ENCODE measurements around the gene TGFBR3. TPM values are rescaled to one million over a fixed set of nuclear protein-coding genes. Genes with fewer than 3 reads are reported as not detected.

Gene TGFBR3
- total RNA-seq, 1 experiment from 2014 or later, result 12.2 TPM

DNA sequence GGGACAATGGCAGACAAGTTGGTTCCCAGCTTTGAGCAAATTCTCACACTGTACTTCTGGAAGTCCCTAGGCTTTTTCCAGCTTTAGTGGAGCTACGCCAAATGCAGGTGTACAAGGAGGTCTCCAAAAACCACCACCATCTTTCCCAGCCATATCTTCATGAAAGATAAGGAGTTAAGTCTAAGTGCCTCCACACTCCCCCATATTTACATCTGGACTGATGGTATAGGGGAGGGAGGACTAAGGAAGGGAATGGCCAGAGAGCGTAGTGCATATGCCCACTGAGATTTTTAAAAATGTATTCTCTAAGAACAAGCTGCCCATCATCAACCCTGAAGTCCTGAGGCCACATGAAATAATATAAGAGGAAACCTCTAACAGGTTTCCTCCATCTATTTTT lies 161.3 kb downstream of the TGFBR3 start:
- DNase-seq, result no peak
- TF ChIP-seq, protein P1, sequence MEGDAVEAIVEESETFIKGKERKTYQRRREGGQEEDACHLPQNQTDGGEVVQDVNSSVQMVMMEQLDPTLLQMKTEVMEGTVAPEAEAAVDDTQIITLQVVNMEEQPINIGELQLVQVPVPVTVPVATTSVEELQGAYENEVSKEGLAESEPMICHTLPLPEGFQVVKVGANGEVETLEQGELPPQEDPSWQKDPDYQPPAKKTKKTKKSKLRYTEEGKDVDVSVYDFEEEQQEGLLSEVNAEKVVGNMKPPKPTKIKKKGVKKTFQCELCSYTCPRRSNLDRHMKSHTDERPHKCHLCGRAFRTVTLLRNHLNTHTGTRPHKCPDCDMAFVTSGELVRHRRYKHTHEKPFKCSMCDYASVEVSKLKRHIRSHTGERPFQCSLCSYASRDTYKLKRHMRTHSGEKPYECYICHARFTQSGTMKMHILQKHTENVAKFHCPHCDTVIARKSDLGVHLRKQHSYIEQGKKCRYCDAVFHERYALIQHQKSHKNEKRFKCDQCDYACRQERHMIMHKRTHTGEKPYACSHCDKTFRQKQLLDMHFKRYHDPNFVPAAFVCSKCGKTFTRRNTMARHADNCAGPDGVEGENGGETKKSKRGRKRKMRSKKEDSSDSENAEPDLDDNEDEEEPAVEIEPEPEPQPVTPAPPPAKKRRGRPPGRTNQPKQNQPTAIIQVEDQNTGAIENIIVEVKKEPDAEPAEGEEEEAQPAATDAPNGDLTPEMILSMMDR (IDR thresholded peaks at IDR 0.05; ENCODE audit: insufficient read depth in 1 of 2, low read depth in 1 of 2, low read length in 1 of 2, severe bottlenecking in 1 of 2, unreplicated experiment in 1 of 2), result no peak
- no peak overlapping the region for H3K4me3 ChIP-seq (ENCODE audit: low read depth, low read length)
- H3K9me3 ChIP-seq, result no peaks in the 10 kb centered on the region
- H3K36me3 Mint-ChIP-seq (ENCODE audit: insufficient read depth, unreplicated experiment), result no peaks in the 10 kb centered on the region
- ChIA-PET POLR2A (no interaction called here), CTCF (no interaction called here)
- BruUV-seq (replicated peaks), result no TSS peak
- no peak overlapping the region for H3K4me3 Mint-ChIP-seq (ENCODE audit: unreplicated experiment)
- peaks cover 6% of the 10 kb centered on the region for H3K4me1 Mint-ChIP-seq (ENCODE audit: low read depth, unreplicated experiment)
- intact Hi-C loops (cut with micrococcal nuclease; ENCODE audit: unreplicated experiment), result no loop called here
- H3K27me3 Mint-ChIP-seq (ENCODE audit: insufficient read depth, unreplicated experiment), result no peaks in the 10 kb centered on the region
- no peaks in the 10 kb centered on the region for H3K9me3 Mint-ChIP-seq (ENCODE audit: unreplicated experiment)
- no peaks in the 10 kb centered on the region; the same call in 1 of the 2 replicates for H3K36me3 ChIP-seq (ENCODE audit: control insufficient read depth, insufficient read depth, low read length)
- no peaks in the 10 kb centered on the region for H3K4me1 ChIP-seq
- H3K27me3 ChIP-seq (replicated peaks; ENCODE audit: control insufficient read depth, insufficient read depth, low read length), result no peaks in the 10 kb centered on the region
- no peak overlapping the region for H3K27ac Mint-ChIP-seq (ENCODE audit: unreplicated experiment)

- Mint-ChIP-seq H3K27ac (ENCODE audit: unreplicated experiment) (no peak overlapping the region), H3K36me3 (ENCODE audit: insufficient read depth, unreplicated experiment) (no peaks in the 10 kb centered on the region), H3K9me3 (ENCODE audit: unreplicated experiment) (no peaks in the 10 kb centered on the region), H3K4me1 (ENCODE audit: low read depth, unreplicated experiment) (peaks cover 6% of the 10 kb centered on the region), H3K27me3 (ENCODE audit: insufficient read depth, unreplicated experiment) (no peaks in the 10 kb centered on the region), H3K4me3 (ENCODE audit: unreplicated experiment) (no peak overlapping the region)
- intact Hi-C loops (cut with micrococcal nuclease; ENCODE audit: unreplicated experiment), result no loop called here
- CTCF ChIA-PET, result no interaction called here
- BruUV-seq (replicated peaks), result no TSS peak
- Histone ChIP-seq H3K36me3 (ENCODE audit: control insufficient read depth, insufficient read depth, low read length) (no peaks in the 10 kb centered on the region; the same call in 1 of the 2 replicates), H3K4me3 (ENCODE audit: low read depth, low read length) (no peak overlapping the region), H3K27me3 (replicated peaks; ENCODE audit: control insufficient read depth, insufficient read depth, low read length) (no peaks in the 10 kb centered on the region), H3K4me1 (no peaks in the 10 kb centered on the region), H3K9me3 (no peaks in the 10 kb centered on the region)
- TF ChIP-seq, protein P1 (IDR thresholded peaks at IDR 0.05; ENCODE audit: insufficient read depth in 1 of 2, low read depth in 1 of 2, low read length in 1 of 2, severe bottlenecking in 1 of 2, unreplicated experiment in 1 of 2), result no peak
- no peak for DNase-seq
- POLR2A ChIA-PET, result no interaction called here
Measured at GRCh38 chr1:91724231-91724630, 161.7 kb downstream of the TGFBR3 start.

DNA sequence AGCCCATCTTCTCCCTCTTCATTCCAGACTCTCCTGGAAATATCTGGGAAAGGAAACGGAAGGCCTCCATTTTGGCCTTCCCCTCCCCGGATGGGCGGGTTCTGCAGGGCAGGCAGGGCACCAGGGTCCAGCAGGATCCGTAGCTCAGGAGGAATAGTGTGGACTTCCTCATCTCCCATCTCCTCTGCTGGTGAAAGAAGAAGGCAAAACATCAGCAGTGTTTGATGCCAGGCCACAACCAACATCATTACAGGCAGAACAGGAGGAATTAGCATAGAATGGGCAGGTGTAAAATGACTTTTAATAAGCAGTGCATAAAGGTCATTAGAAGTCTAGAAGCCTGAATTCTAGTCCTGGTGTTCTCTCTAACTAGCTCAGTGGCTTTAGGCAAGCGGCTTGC lies 165.9 kb downstream of the TGFBR3 start:
- Histone ChIP-seq H3K36me3 (ENCODE audit: control insufficient read depth, insufficient read depth, low read length) (no peaks in the 10 kb centered on the region; the same call in none of the 2 replicates), H3K4me3 (ENCODE audit: low read depth, low read length) (no peak overlapping the region), H3K4me1 (0 out of 2 replicates have a peak, but pooled peaks cover 3% of the 10 kb centered on the region), H3K9me3 (no peaks in the 10 kb centered on the region), H3K27me3 (replicated peaks; ENCODE audit: control insufficient read depth, insufficient read depth, low read length) (no peaks in the 10 kb centered on the region)
- intact Hi-C loops (cut with micrococcal nuclease; ENCODE audit: unreplicated experiment), result no loop called here
- no peak overlapping the region for H3K4me3 Mint-ChIP-seq (ENCODE audit: unreplicated experiment)
- TF ChIP-seq, protein P1 (IDR thresholded peaks at IDR 0.05; ENCODE audit: insufficient read depth in 1 of 2, low read depth in 1 of 2, low read length in 1 of 2, severe bottlenecking in 1 of 2, unreplicated experiment in 1 of 2), result no peak
- peaks cover 2% of the 10 kb centered on the region for H3K36me3 Mint-ChIP-seq (ENCODE audit: insufficient read depth, unreplicated experiment)
- no peak overlapping the region for H3K27ac Mint-ChIP-seq (ENCODE audit: unreplicated experiment)
- H3K9me3 Mint-ChIP-seq (ENCODE audit: unreplicated experiment), result no peaks in the 10 kb centered on the region
- DNase-seq, result no peak
- CTCF ChIA-PET, result no interaction called here
- H3K4me1 Mint-ChIP-seq (ENCODE audit: low read depth, unreplicated experiment), result no peaks in the 10 kb centered on the region
- BruUV-seq (replicated peaks), result no TSS peak
- POLR2A ChIA-PET, result no interaction called here
- no peaks in the 10 kb centered on the region for H3K27me3 Mint-ChIP-seq (ENCODE audit: insufficient read depth, unreplicated experiment)
